ENCODE data around the gene USP33.

DNA sequence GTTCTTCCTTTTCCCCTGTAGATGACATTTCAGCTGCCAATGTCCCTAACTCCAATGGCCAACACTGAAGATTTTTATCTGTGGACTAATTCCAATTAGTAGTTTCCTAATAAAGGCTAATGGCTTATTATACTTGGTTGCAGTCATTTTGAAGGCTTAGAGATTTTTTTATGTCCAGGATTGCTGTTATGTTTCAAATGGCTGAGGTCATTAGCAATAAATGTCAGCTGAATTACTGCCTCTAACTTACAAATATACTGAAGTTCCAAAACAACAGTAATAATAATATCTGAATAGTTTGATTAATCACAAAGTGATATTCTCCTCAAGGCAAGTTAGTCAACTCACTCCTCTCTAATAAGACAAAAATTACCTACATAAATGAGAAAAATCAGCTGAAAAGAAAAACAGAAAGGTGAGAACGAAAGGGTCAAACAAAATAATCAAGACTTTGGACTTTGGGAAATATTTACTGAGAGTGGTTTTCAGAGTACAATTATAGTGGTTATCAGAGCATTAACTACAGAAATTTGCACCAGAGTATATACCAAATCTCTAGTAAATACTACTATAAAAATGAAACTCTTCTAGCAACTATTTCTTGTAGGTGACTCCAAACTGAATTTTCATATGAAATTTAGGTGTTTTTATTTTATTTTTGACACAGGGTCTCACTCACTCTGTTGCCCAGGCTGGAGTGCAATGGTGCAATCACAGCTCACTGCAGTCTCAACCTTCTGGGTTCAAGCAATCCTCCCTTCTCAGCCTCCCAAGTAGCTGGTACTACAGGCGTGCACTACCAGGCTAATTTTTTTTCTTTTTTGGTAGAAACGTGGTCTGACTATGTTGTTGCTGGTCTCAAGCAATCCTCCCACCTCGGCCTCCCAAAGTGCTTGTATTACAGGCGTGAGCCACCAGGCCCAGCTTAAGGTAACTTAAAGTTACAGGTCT lies 80.7 kb downstream of the USP33 start:
- TF ChIP-seq, protein P1, sequence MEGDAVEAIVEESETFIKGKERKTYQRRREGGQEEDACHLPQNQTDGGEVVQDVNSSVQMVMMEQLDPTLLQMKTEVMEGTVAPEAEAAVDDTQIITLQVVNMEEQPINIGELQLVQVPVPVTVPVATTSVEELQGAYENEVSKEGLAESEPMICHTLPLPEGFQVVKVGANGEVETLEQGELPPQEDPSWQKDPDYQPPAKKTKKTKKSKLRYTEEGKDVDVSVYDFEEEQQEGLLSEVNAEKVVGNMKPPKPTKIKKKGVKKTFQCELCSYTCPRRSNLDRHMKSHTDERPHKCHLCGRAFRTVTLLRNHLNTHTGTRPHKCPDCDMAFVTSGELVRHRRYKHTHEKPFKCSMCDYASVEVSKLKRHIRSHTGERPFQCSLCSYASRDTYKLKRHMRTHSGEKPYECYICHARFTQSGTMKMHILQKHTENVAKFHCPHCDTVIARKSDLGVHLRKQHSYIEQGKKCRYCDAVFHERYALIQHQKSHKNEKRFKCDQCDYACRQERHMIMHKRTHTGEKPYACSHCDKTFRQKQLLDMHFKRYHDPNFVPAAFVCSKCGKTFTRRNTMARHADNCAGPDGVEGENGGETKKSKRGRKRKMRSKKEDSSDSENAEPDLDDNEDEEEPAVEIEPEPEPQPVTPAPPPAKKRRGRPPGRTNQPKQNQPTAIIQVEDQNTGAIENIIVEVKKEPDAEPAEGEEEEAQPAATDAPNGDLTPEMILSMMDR (IDR thresholded peaks at IDR 0.05) = no peak
- TF ChIP-seq MXI1 (IDR thresholded peaks at IDR 0.05; ENCODE audit: low read depth, low read length) (no peak), GATA2 (CRISPR knock-in tag; IDR thresholded peaks at IDR 0.05) (no peak), TCF12 (IDR thresholded peaks at IDR 0.05) (no peak), EP300 (IDR thresholded peaks at IDR 0.05; ENCODE audit: borderline replicate concordance in 1 of 2, low read depth in 1 of 2, low read length in 1 of 2) (no peak), GABPA (IDR thresholded peaks at IDR 0.05; ENCODE audit: low read depth) (no peak), FOSL2 (IDR thresholded peaks at IDR 0.05; ENCODE audit: borderline replicate concordance, low read depth) (no peak)
- TF ChIP-seq, protein P2, sequence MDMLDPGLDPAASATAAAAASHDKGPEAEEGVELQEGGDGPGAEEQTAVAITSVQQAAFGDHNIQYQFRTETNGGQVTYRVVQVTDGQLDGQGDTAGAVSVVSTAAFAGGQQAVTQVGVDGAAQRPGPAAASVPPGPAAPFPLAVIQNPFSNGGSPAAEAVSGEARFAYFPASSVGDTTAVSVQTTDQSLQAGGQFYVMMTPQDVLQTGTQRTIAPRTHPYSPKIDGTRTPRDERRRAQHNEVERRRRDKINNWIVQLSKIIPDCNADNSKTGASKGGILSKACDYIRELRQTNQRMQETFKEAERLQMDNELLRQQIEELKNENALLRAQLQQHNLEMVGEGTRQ (IDR thresholded peaks at IDR 0.05; ENCODE audit: borderline replicate concordance, low read depth, low read length) = no peak
- TF ChIP-seq, protein P3, sequence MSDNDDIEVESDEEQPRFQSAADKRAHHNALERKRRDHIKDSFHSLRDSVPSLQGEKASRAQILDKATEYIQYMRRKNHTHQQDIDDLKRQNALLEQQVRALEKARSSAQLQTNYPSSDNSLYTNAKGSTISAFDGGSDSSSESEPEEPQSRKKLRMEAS (IDR thresholded peaks at IDR 0.05; ENCODE audit: low read depth) = no peak

All from SK-N-SH (cell line).